ENCODE data around the gene XYLT1.

The XYLT1 gene

GRCh38 chr16:17241264-17241835, 229.4 kb downstream of the XYLT1 start:
- Histone ChIP-seq H3K9ac (ENCODE audit: low read depth, low read length) (no peak overlapping the region), H3K27me3 (ENCODE audit: control insufficient read depth, insufficient read depth, low read length) (no peaks in the 10 kb centered on the region), H3K4me3 (ENCODE audit: low read depth, low read length) (no peak overlapping the region), H3K4me1 (ENCODE audit: control insufficient read depth, insufficient read depth, low read length) (no peaks in the 10 kb centered on the region), H3K9me3 (ENCODE audit: control insufficient read depth, insufficient read depth, low read length) (no peaks in the 10 kb centered on the region), H3K36me3 (ENCODE audit: control insufficient read depth, insufficient read depth, low read length) (no peaks in the 10 kb centered on the region)

GRCh38 chr16:17238285-17239028, 232.3 kb downstream of the XYLT1 start:
- H3K9me3 ChIP-seq (ENCODE audit: control insufficient read depth, insufficient read depth, low read length), result no peaks in the 10 kb centered on the region
- H3K36me3 ChIP-seq (ENCODE audit: control insufficient read depth, insufficient read depth, low read length), result no peaks in the 10 kb centered on the region
- no peaks in the 10 kb centered on the region for H3K4me1 ChIP-seq (ENCODE audit: control insufficient read depth, insufficient read depth, low read length)

GRCh38 chr16:17237350-17237944, 233.3 kb downstream of the XYLT1 start:
- no peak overlapping the region for H3K4me3 ChIP-seq (ENCODE audit: low read depth, low read length)
- no peaks in the 10 kb centered on the region for H3K27me3 ChIP-seq (ENCODE audit: control insufficient read depth, insufficient read depth, low read length)
- no peaks in the 10 kb centered on the region for H3K36me3 ChIP-seq (ENCODE audit: control insufficient read depth, insufficient read depth, low read length)
- no peak overlapping the region for H3K9ac ChIP-seq (ENCODE audit: low read depth, low read length)
- no peaks in the 10 kb centered on the region for H3K9me3 ChIP-seq (ENCODE audit: control insufficient read depth, insufficient read depth, low read length)
- H3K4me1 ChIP-seq (ENCODE audit: control insufficient read depth, insufficient read depth, low read length), result no peaks in the 10 kb centered on the region

More at GRCh38 chr16:17238285-17239028, 232.3 kb downstream of the XYLT1 start:
- Histone ChIP-seq H3K9ac (ENCODE audit: low read depth, low read length) (no peak overlapping the region), H3K27me3 (ENCODE audit: control insufficient read depth, insufficient read depth, low read length) (no peaks in the 10 kb centered on the region), H3K4me3 (ENCODE audit: low read depth, low read length) (no peak overlapping the region)

- no peak overlapping the region for H3K9ac ChIP-seq (ENCODE audit: low read depth, low read length)
- no peaks in the 10 kb centered on the region for H3K4me1 ChIP-seq (ENCODE audit: control insufficient read depth, insufficient read depth, low read length)
- no peaks in the 10 kb centered on the region for H3K9me3 ChIP-seq (ENCODE audit: control insufficient read depth, insufficient read depth, low read length)
- H3K27me3 ChIP-seq (ENCODE audit: control insufficient read depth, insufficient read depth, low read length), result no peaks in the 10 kb centered on the region
- H3K36me3 ChIP-seq (ENCODE audit: control insufficient read depth, insufficient read depth, low read length), result no peaks in the 10 kb centered on the region
- H3K4me3 ChIP-seq (ENCODE audit: low read depth, low read length), result no peak overlapping the region
Measured at GRCh38 chr16:17235147-17235815, 235.5 kb downstream of the XYLT1 start.

GRCh38 chr16:17233318-17234002, 237.3 kb downstream of the XYLT1 start:
- H3K27me3 ChIP-seq (ENCODE audit: control insufficient read depth, insufficient read depth, low read length), result no peaks in the 10 kb centered on the region
- no peaks in the 10 kb centered on the region for H3K36me3 ChIP-seq (ENCODE audit: control insufficient read depth, insufficient read depth, low read length)
- no peaks in the 10 kb centered on the region for H3K9me3 ChIP-seq (ENCODE audit: control insufficient read depth, insufficient read depth, low read length)
- H3K4me3 ChIP-seq (ENCODE audit: low read depth, low read length), result no peak overlapping the region
- no peak overlapping the region for H3K9ac ChIP-seq (ENCODE audit: low read depth, low read length)
- H3K4me1 ChIP-seq (ENCODE audit: control insufficient read depth, insufficient read depth, low read length), result no peaks in the 10 kb centered on the region

- Histone ChIP-seq H3K36me3 (ENCODE audit: control insufficient read depth, insufficient read depth, low read length) (no peaks in the 10 kb centered on the region), H3K9me3 (ENCODE audit: control insufficient read depth, insufficient read depth, low read length) (no peaks in the 10 kb centered on the region), H3K9ac (ENCODE audit: low read depth, low read length) (no peak overlapping the region), H3K4me3 (ENCODE audit: low read depth, low read length) (no peak overlapping the region), H3K4me1 (ENCODE audit: control insufficient read depth, insufficient read depth, low read length) (no peaks in the 10 kb centered on the region), H3K27me3 (ENCODE audit: control insufficient read depth, insufficient read depth, low read length) (no peaks in the 10 kb centered on the region)
Measured at GRCh38 chr16:17232487-17232886, 238.3 kb downstream of the XYLT1 start.

GRCh38 chr16:17231972-17232371, 238.8 kb downstream of the XYLT1 start:
- Histone ChIP-seq H3K27me3 (ENCODE audit: control insufficient read depth, insufficient read depth, low read length) (no peaks in the 10 kb centered on the region), H3K4me1 (ENCODE audit: control insufficient read depth, insufficient read depth, low read length) (no peaks in the 10 kb centered on the region), H3K4me3 (ENCODE audit: low read depth, low read length) (no peak overlapping the region), H3K9ac (ENCODE audit: low read depth, low read length) (no peak overlapping the region), H3K36me3 (ENCODE audit: control insufficient read depth, insufficient read depth, low read length) (no peaks in the 10 kb centered on the region), H3K9me3 (ENCODE audit: control insufficient read depth, insufficient read depth, low read length) (no peaks in the 10 kb centered on the region)

- no peaks in the 10 kb centered on the region for H3K27me3 ChIP-seq (ENCODE audit: control insufficient read depth, insufficient read depth, low read length)
- H3K4me3 ChIP-seq (ENCODE audit: low read depth, low read length), result no peak overlapping the region
- H3K36me3 ChIP-seq (ENCODE audit: control insufficient read depth, insufficient read depth, low read length), result no peaks in the 10 kb centered on the region
- no peak overlapping the region for H3K9ac ChIP-seq (ENCODE audit: low read depth, low read length)
- no peaks in the 10 kb centered on the region for H3K9me3 ChIP-seq (ENCODE audit: control insufficient read depth, insufficient read depth, low read length)
- H3K4me1 ChIP-seq (ENCODE audit: control insufficient read depth, insufficient read depth, low read length), result no peaks in the 10 kb centered on the region
Measured at GRCh38 chr16:17230932-17231581, 239.7 kb downstream of the XYLT1 start.

- Histone ChIP-seq H3K4me3 (ENCODE audit: low read depth, low read length) (no peak overlapping the region), H3K36me3 (ENCODE audit: control insufficient read depth, insufficient read depth, low read length) (no peaks in the 10 kb centered on the region), H3K4me1 (ENCODE audit: control insufficient read depth, insufficient read depth, low read length) (no peaks in the 10 kb centered on the region), H3K27me3 (ENCODE audit: control insufficient read depth, insufficient read depth, low read length) (no peaks in the 10 kb centered on the region), H3K9me3 (ENCODE audit: control insufficient read depth, insufficient read depth, low read length) (no peaks in the 10 kb centered on the region), H3K9ac (ENCODE audit: low read depth, low read length) (no peak overlapping the region)
Measured at GRCh38 chr16:17229766-17230165, 241.0 kb downstream of the XYLT1 start.

GRCh38 chr16:17229131-17229530, 241.6 kb downstream of the XYLT1 start:
- Histone ChIP-seq H3K27me3 (ENCODE audit: control insufficient read depth, insufficient read depth, low read length) (no peaks in the 10 kb centered on the region), H3K9ac (ENCODE audit: low read depth, low read length) (no peak overlapping the region), H3K4me1 (ENCODE audit: control insufficient read depth, insufficient read depth, low read length) (no peaks in the 10 kb centered on the region), H3K9me3 (ENCODE audit: control insufficient read depth, insufficient read depth, low read length) (no peaks in the 10 kb centered on the region), H3K4me3 (ENCODE audit: low read depth, low read length) (no peak overlapping the region), H3K36me3 (ENCODE audit: control insufficient read depth, insufficient read depth, low read length) (no peaks in the 10 kb centered on the region)

- Histone ChIP-seq H3K27me3 (ENCODE audit: control insufficient read depth, insufficient read depth, low read length) (no peaks in the 10 kb centered on the region), H3K9ac (ENCODE audit: low read depth, low read length) (no peak overlapping the region), H3K36me3 (ENCODE audit: control insufficient read depth, insufficient read depth, low read length) (no peaks in the 10 kb centered on the region), H3K9me3 (ENCODE audit: control insufficient read depth, insufficient read depth, low read length) (no peaks in the 10 kb centered on the region), H3K4me1 (ENCODE audit: control insufficient read depth, insufficient read depth, low read length) (no peaks in the 10 kb centered on the region), H3K4me3 (ENCODE audit: low read depth, low read length) (no peak overlapping the region)
Measured at GRCh38 chr16:17228708-17229055, 242.1 kb downstream of the XYLT1 start.

Data from iPS-15b (cell line).